GM21786 (cell line): ENCODE results near the gene ATG2B.

Source experiments
- ATAC-seq: cut with Tn5 transposase; IDR thresholded peaks from one replicate; pipeline ENCODE4 v1.9.1; 2021; ENCODE audit not compliant: unreplicated experiment

The ATG2B gene

GRCh38 chr14:96231526-96232130 lies 131.5 kb downstream of the ATG2B start:
- ATAC-seq, result no peak

- ATAC-seq, result no peak
These were observed 132.1 kb downstream of the ATG2B start for GRCh38 chr14:96231056-96231455.

GRCh38 chr14:96229315-96229714 lies 133.8 kb downstream of the ATG2B start:
- no peak for ATAC-seq
